ENCODE data around the gene MEIOB. TPM values are rescaled to one million over a fixed set of nuclear protein-coding genes. Genes with fewer than 3 reads are reported as not detected.
"Not testable (repeated sequence)": the region's sequence is repeated elsewhere in the genome, so short reads cannot be mapped to it uniquely, and the experiment has no call there.

Gene MEIOB
- under 1 TPM in 1 of 5 donors, not detected in 4; 0.26 TPM for total RNA-seq
- total RNA-seq (2013): not detected
- 0 to 0.07 (median 0) reads per million in 29 experiments for total RNA-seq

- Mint-ChIP-seq H3K27me3 (peaks cover 21 to 25% of the 10 kb centered on the region in 2 donors), H3K4me1 (peaks cover 4 to 6% (median 4%) of the 10 kb centered on the region in 3 donors), H3K4me3 (peak within 1 kb of the TSS; percentile 49 to 75 (median 60)), H3K9me3 (no peaks in the 10 kb centered on the region), H3K27ac (no peak within 1 kb of the TSS), H3K36me3 (no peaks in the 10 kb centered on the region)
- H3K27ac ChIP-seq (ENCODE audit: low read length): no peak within 1 kb of the TSS
- H3K9me3 ChIP-seq: no peaks in the 10 kb centered on the region
- H3K4me1 ChIP-seq (ENCODE audit: control insufficient read depth in 1 of 2, extremely low read depth in 1 of 2, insufficient read depth in 2 of 2, low read length in 2 of 2): peaks cover 0 to 8% of the 10 kb centered on the region in 2 experiments
- peak in 20 of 35 experiments; percentile 4 to 52 (median 14) for DNase-seq
- ChIA-PET POLR2A (no interaction called here), CTCF (no interaction called here)
- ATAC-seq (replicated peaks in 1 of 4): peak; percentile 45 to 81 (median 60)
- H3K27me3 ChIP-seq (replicated peaks in 1 of 2; ENCODE audit: control insufficient read depth in 2 of 2, extremely low read depth in 1 of 2, insufficient read depth in 2 of 2, low read length in 1 of 2): peaks cover 0 to 35% of the 10 kb centered on the region in 2 experiments
- no peak within 1 kb of the TSS for H3K4me3 ChIP-seq (ENCODE audit: control insufficient read depth in 1 of 2, extremely low read depth in 1 of 2, low read length in 1 of 2)
- 35% methylated on average over 27 of the region's 68 CpGs for WGBS (ENCODE audit: insufficient coverage)
- H3K36me3 ChIP-seq (ENCODE audit: control insufficient read depth in 2 of 2, extremely low read depth in 1 of 2, insufficient read depth in 1 of 2, low read length in 1 of 2): no peaks in the 10 kb centered on the region
Observed at GRCh38 chr16:1871974-1872635, at the start of gene MEIOB. TSS of gene MEIOB (minus strand) at chr16:1872164. CDS start at chr16:1868175, 3,989 bp downstream.

GRCh38 chr16:1920727-1921171 is 48.8 kb upstream of the MEIOB start:
- no peak for ATAC-seq (replicated peaks in 1 of 4)
- Histone ChIP-seq H3K27me3 (replicated peaks in 1 of 2; ENCODE audit: control insufficient read depth in 2 of 2, extremely low read depth in 1 of 2, insufficient read depth in 2 of 2, low read length in 1 of 2) (peaks cover 8 to 84% of the 10 kb centered on the region in 2 experiments), H3K9me3 (no peaks in the 10 kb centered on the region), H3K4me1 (ENCODE audit: control insufficient read depth in 1 of 2, extremely low read depth in 1 of 2, insufficient read depth in 2 of 2, low read length in 2 of 2) (peaks cover 0 to 12% of the 10 kb centered on the region in 2 experiments), H3K4me3 (ENCODE audit: control insufficient read depth in 1 of 2, extremely low read depth in 1 of 2, low read length in 1 of 2) (no peak overlapping the region), H3K27ac (ENCODE audit: low read length) (no peak overlapping the region), H3K36me3 (ENCODE audit: control insufficient read depth in 2 of 2, extremely low read depth in 1 of 2, insufficient read depth in 1 of 2, low read length in 1 of 2) (no peaks in the 10 kb centered on the region)
- H3K27ac Mint-ChIP-seq: no peak overlapping the region
- WGBS (ENCODE audit: insufficient coverage): 30% methylated on average over 8 of the region's 15 CpGs
- H3K36me3 Mint-ChIP-seq: no peaks in the 10 kb centered on the region
- peaks cover 39 to 63% of the 10 kb centered on the region in 2 donors for H3K27me3 Mint-ChIP-seq
- DNase-seq: no peak
- H3K4me1 Mint-ChIP-seq: peaks cover 0 to 9% (median 0%) of the 10 kb centered on the region in 3 donors
- ChIA-PET POLR2A (no interaction called here), CTCF (no interaction called here)
- no peak overlapping the region for H3K4me3 Mint-ChIP-seq
- H3K9me3 Mint-ChIP-seq: no peaks in the 10 kb centered on the region

- POLR2A ChIA-PET; ATAC-seq (replicated peaks in 1 of 4); H3K36me3 Mint-ChIP-seq; H3K4me3 ChIP-seq (ENCODE audit: control insufficient read depth in 1 of 2, extremely low read depth in 1 of 2, low read length in 1 of 2); H3K9me3 Mint-ChIP-seq; DNase-seq; H3K27ac ChIP-seq (ENCODE audit: low read length); H3K27ac Mint-ChIP-seq; CTCF ChIA-PET; H3K9me3 ChIP-seq; H3K4me3 Mint-ChIP-seq; H3K4me1 Mint-ChIP-seq; H3K36me3 ChIP-seq (ENCODE audit: control insufficient read depth in 2 of 2, extremely low read depth in 1 of 2, insufficient read depth in 1 of 2, low read length in 1 of 2): not testable (repeated sequence)
- 67% methylated on average over 20 of the region's 21 CpGs for WGBS (ENCODE audit: insufficient coverage)
- Histone ChIP-seq H3K27me3 (replicated peaks in 1 of 2; ENCODE audit: control insufficient read depth in 2 of 2, extremely low read depth in 1 of 2, insufficient read depth in 2 of 2, low read length in 1 of 2) (peaks cover 9 to 84% of the 10 kb centered on the region in 2 experiments), H3K4me1 (ENCODE audit: control insufficient read depth in 1 of 2, extremely low read depth in 1 of 2, insufficient read depth in 2 of 2, low read length in 2 of 2) (peaks cover 0 to 12% of the 10 kb centered on the region in 2 experiments)
- peaks cover 46 to 69% of the 10 kb centered on the region in 2 donors for H3K27me3 Mint-ChIP-seq
Observed at GRCh38 chr16:1920122-1920521, 48.2 kb upstream of the MEIOB start.

GRCh38 chr16:1919327-1919998 is 47.5 kb upstream of the MEIOB start:
- no peaks in the 10 kb centered on the region for H3K9me3 ChIP-seq
- peaks cover 0 to 12% of the 10 kb centered on the region in 2 experiments for H3K4me1 ChIP-seq (ENCODE audit: control insufficient read depth in 1 of 2, extremely low read depth in 1 of 2, insufficient read depth in 2 of 2, low read length in 2 of 2)
- no peak for DNase-seq
- peaks cover 48 to 72% of the 10 kb centered on the region in 2 donors for H3K27me3 Mint-ChIP-seq
- no peaks in the 10 kb centered on the region for H3K36me3 ChIP-seq (ENCODE audit: control insufficient read depth in 2 of 2, extremely low read depth in 1 of 2, insufficient read depth in 1 of 2, low read length in 1 of 2)
- H3K27me3 ChIP-seq (replicated peaks in 1 of 2; ENCODE audit: control insufficient read depth in 2 of 2, extremely low read depth in 1 of 2, insufficient read depth in 2 of 2, low read length in 1 of 2): peaks cover 12 to 88% of the 10 kb centered on the region in 2 experiments
- ATAC-seq (replicated peaks in 1 of 4): no peak
- no peaks in the 10 kb centered on the region for H3K36me3 Mint-ChIP-seq
- no peak overlapping the region for H3K27ac Mint-ChIP-seq
- H3K4me1 Mint-ChIP-seq: peaks cover 0 to 9% (median 0%) of the 10 kb centered on the region in 3 donors
- POLR2A ChIA-PET: no interaction called here
- no peak overlapping the region for H3K27ac ChIP-seq (ENCODE audit: low read length)
- H3K4me3 ChIP-seq (ENCODE audit: control insufficient read depth in 1 of 2, extremely low read depth in 1 of 2, low read length in 1 of 2): no peak overlapping the region
- 37% methylated on average over 30 of the region's 30 CpGs for WGBS (ENCODE audit: insufficient coverage)
- H3K9me3 Mint-ChIP-seq: no peaks in the 10 kb centered on the region
- no peak overlapping the region for H3K4me3 Mint-ChIP-seq
- CTCF ChIA-PET: no interaction called here

- peaks cover 0 to 9% (median 0%) of the 10 kb centered on the region in 3 donors for H3K4me1 Mint-ChIP-seq
- H3K4me1 ChIP-seq (ENCODE audit: control insufficient read depth in 1 of 2, extremely low read depth in 1 of 2, insufficient read depth in 2 of 2, low read length in 2 of 2): peaks cover 0 to 10% of the 10 kb centered on the region in 2 experiments
- no peaks in the 10 kb centered on the region for H3K9me3 ChIP-seq
- H3K27me3 Mint-ChIP-seq: peaks cover 48 to 68% of the 10 kb centered on the region in 2 donors
- H3K27ac Mint-ChIP-seq: no peak within 1 kb of the TSS
- no peaks in the 10 kb centered on the region for H3K9me3 Mint-ChIP-seq
- H3K27me3 ChIP-seq (replicated peaks in 1 of 2; ENCODE audit: control insufficient read depth in 2 of 2, extremely low read depth in 1 of 2, insufficient read depth in 2 of 2, low read length in 1 of 2): peaks cover 12 to 88% of the 10 kb centered on the region in 2 experiments
- no peak within 1 kb of the TSS for H3K4me3 ChIP-seq (ENCODE audit: control insufficient read depth in 1 of 2, extremely low read depth in 1 of 2, low read length in 1 of 2)
- ChIA-PET POLR2A (no interaction called here), CTCF (no interaction called here)
- no peak within 1 kb of the TSS for H3K27ac ChIP-seq (ENCODE audit: low read length)
- no peaks in the 10 kb centered on the region for H3K36me3 Mint-ChIP-seq
- H3K36me3 ChIP-seq (ENCODE audit: control insufficient read depth in 2 of 2, extremely low read depth in 1 of 2, insufficient read depth in 1 of 2, low read length in 1 of 2): no peaks in the 10 kb centered on the region
- DNase-seq (no peak), ATAC-seq (replicated peaks in 1 of 4) (no peak)
- no peak within 1 kb of the TSS for H3K4me3 Mint-ChIP-seq
- WGBS (ENCODE audit: insufficient coverage): 5% methylated on average over 44 of the region's 71 CpGs
Observed at GRCh38 chr16:1918351-1919326, 46.7 kb upstream of the MEIOB start, which contains the start of gene HS3ST6. TSS of gene HS3ST6 (minus strand) at chr16:1918415. CDS start at chr16:1918323, 92 bp downstream.
